AG09309 (cell line): ENCODE results near the gene PAGE4.

Experiments used
- DNase-seq: peaks from one replicate; pipeline ENCODE4 v3.0.0-alpha.2; 2010; ENCODE audit warnings: low read depth
- H3K4me3 ChIP-seq: 2 replicates; pipeline ENCODE4 v1.5.1; 2011; ENCODE audit warnings: mild to moderate bottlenecking, low read depth, low read length, moderate library complexity; ENCODE audit not compliant: control insufficient read depth
- CTCF ChIP-seq: IDR thresholded peaks from 2 replicates; pipeline ENCODE4 v1.5.1; 2011; ENCODE audit warnings: mild to moderate bottlenecking, low read depth, low read length, inconsistent platforms; ENCODE audit not compliant: insufficient read depth, control insufficient read depth; ENCODE audit errors: missing control alignments

Gene PAGE4

GRCh38 chrX:49860867-49861535 lies 31.9 kb downstream of the PAGE4 start:
- TF ChIP-seq CTCF: no peak
- H3K4me3 ChIP-seq: no peak overlapping the region
- no peak for DNase-seq

GRCh38 chrX:49862093-49862492 lies 33.0 kb downstream of the PAGE4 start:
- TF ChIP-seq CTCF: no peak
- no peak overlapping the region for H3K4me3 ChIP-seq
- DNase-seq: no peak

GRCh38 chrX:49868739-49869138 lies 39.6 kb downstream of the PAGE4 start:
- no peak for TF ChIP-seq CTCF
- H3K4me3 ChIP-seq: no peak overlapping the region
- no peak for DNase-seq

GRCh38 chrX:49876750-49877149 lies 47.6 kb downstream of the PAGE4 start:
- no peak for DNase-seq
- peak; percentile 45 for TF ChIP-seq CTCF
- no peak overlapping the region for H3K4me3 ChIP-seq

GRCh38 chrX:49877397-49878101 lies 48.4 kb downstream of the PAGE4 start:
- H3K4me3 ChIP-seq: no peak overlapping the region
- no peak for TF ChIP-seq CTCF
- DNase-seq: no peak

GRCh38 chrX:49878128-49878833 lies 49.2 kb downstream of the PAGE4 start:
- peak overlapping the region; percentile 63 for H3K4me3 ChIP-seq
- no peak for TF ChIP-seq CTCF
- no peak for DNase-seq
